T-cell (primary cell): ENCODE results near the gene ZKSCAN2. TPM values are rescaled to one million over a fixed set of nuclear protein-coding genes. Genes with fewer than 3 reads are reported as not detected.

Experiments used
- ATAC-seq, 4 experiments: fragments of 200-7000 bp in 3 of 4; fragments of 150-1000 bp in 1 of 4; cut with Tn5 transposase; replicated peaks in 1 of 4; 1 replicate in 3 of 4; 2 replicates in 1 of 4; pipeline ENCODE4 v1.10.0; 2021; ENCODE audit warnings: moderate library complexity in 3 of 4, mild to moderate bottlenecking in 2 of 4, moderate number of reproducible peaks in 1 of 4
- CTCF ChIA-PET, 2 donors: fragments of 300-600 bp; sonication (Branson Sonifier 250); formaldehyde crosslinking; loops; one replicate each; lab custom pipeline; 2022; ENCODE audit warnings: antibody characterized with exemption in 2 of 2; lab: Charles Lee
- POLR2A ChIA-PET, 2 donors: fragments of 300-600 bp; sonication (Branson Sonifier 250); formaldehyde crosslinking; loops; one replicate each; lab custom pipeline; 2022; ENCODE audit warnings: antibody characterized with exemption in 2 of 2; lab: Charles Lee
- DNase-seq, 35 experiments: peaks; one replicate each; pipeline versions ENCODE4 v3.0.0 to v3.0.0-alpha.2; 2013 to 2023
- H3K27ac ChIP-seq: one replicate; pipeline ENCODE4 v1.5.1; 2013; ENCODE audit warnings: low read length
- H3K27me3 ChIP-seq, 2 experiments: replicated peaks in 1 of 2; 1 replicate in 1 of 2; 2 replicates in 1 of 2; pipeline versions ENCODE4 v1.6.1 to v1.7.0; 2013; ENCODE audit warnings: low read length in 1 of 2, mixed read lengths in 1 of 2; ENCODE audit not compliant: control insufficient read depth in 2 of 2, insufficient read depth in 2 of 2; ENCODE audit errors: extremely low read depth in 1 of 2
- H3K36me3 ChIP-seq, 2 donors: 1 replicate in 1 of 2; 2 replicates in 1 of 2; pipeline versions ENCODE4 v1.6.1 to v1.7.0; 2013; ENCODE audit warnings: low read length in 1 of 2; ENCODE audit not compliant: control insufficient read depth in 2 of 2, insufficient read depth in 1 of 2; ENCODE audit errors: extremely low read depth in 1 of 2
- H3K4me1 ChIP-seq, 2 experiments: 1 replicate in 1 of 2; 2 replicates in 1 of 2; pipeline versions ENCODE4 v1.6.1 to v1.7.0; 2013; ENCODE audit warnings: low read length in 2 of 2, mixed read lengths in 1 of 2; ENCODE audit not compliant: insufficient read depth in 2 of 2, control insufficient read depth in 1 of 2; ENCODE audit errors: extremely low read depth in 1 of 2
- H3K4me3 ChIP-seq, 2 donors: 1 replicate in 1 of 2; 2 replicates in 1 of 2; pipeline versions ENCODE4 v1.5.1 to v1.7.0; 2013; ENCODE audit warnings: mild to moderate bottlenecking in 2 of 2, low read length in 1 of 2, moderate library complexity in 1 of 2; ENCODE audit not compliant: control insufficient read depth in 1 of 2; ENCODE audit errors: extremely low read depth in 1 of 2
- H3K9me3 ChIP-seq: 2 replicates; pipeline ENCODE4 v1.7.0; 2013
- H3K27ac Mint-ChIP-seq, 2 donors: one replicate each; pipeline ENCODE4 v1.8.0; 2020 to 2021; ENCODE audit warnings: mild to moderate bottlenecking in 2 of 2, mixed read lengths in 2 of 2
- H3K27me3 Mint-ChIP-seq, 2 donors: one replicate each; pipeline ENCODE4 v1.8.0; 2021 to 2022; ENCODE audit warnings: mixed read lengths in 2 of 2
- H3K36me3 Mint-ChIP-seq: one replicate; pipeline ENCODE4 v1.8.0; 2021; ENCODE audit warnings: mixed read lengths
- H3K4me1 Mint-ChIP-seq, 3 donors: one replicate each; pipeline ENCODE4 v1.8.0; 2020 to 2022; ENCODE audit warnings: mixed read lengths in 3 of 3, mild to moderate bottlenecking in 1 of 3
- H3K4me3 Mint-ChIP-seq, 3 donors: one replicate each; pipeline ENCODE4 v1.8.0; 2020 to 2022; ENCODE audit warnings: mild to moderate bottlenecking in 3 of 3, mixed read lengths in 3 of 3, moderate library complexity in 3 of 3
- H3K9me3 Mint-ChIP-seq, 3 donors: one replicate each; pipeline ENCODE4 v1.8.0; 2020 to 2022; ENCODE audit warnings: mixed read lengths in 3 of 3
- WGBS: methylation state at CpG from one replicate; pipeline ENCODE4 v1.1.5; 2013; ENCODE audit warnings: missing lambda C conversion rate; ENCODE audit not compliant: insufficient coverage; 5-methylcytosine and 5-hydroxymethylcytosine counted together
- total RNA-seq, 35 experiments: library from RNA in 6 of 35; stranded (reverse) in 6 of 35; fragments of 120-200 nt in 1 of 35; gene quantifications; one replicate each; pipeline versions ENCODE4 v1.2.1 to v1.2.4 and lab custom pipeline; 2013 to 2026

ZKSCAN2 gene
- total RNA-seq, 5 donors from 2014 or later (not counting 1 experiment from before 2014, with no cell fraction given) = 3.2 to 6.4 (median 4.7) TPM

DNA sequence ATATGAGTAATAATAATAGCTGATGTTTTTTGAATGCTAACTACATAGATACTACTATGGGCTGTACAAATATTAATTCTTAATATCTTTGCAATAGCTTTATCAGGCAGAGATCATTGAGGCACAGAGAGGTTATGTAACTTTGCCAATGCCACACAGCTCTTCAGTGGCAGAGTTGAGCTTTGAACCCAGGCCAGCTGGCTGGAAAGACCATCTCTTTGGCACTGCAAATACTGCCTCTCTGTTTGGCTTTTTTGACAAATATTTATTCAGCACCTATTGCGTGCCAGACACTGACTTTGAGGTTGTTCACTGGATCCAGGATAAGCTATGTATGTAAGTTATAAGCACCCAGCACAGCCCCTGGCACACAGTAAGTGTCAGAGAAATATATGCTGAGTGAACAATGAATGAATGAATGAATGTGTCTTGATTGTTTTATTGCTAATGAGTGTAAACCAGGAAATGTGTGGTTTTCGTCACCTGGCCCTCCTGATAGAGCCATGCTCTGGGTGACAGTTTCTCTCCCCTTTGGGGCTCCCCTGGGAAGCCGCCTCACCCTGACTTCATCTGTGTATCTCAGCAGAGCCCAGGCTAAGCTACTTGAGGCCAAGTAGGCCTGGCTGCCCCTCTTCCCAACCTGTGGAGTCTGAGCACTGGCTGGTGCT lies 38.4 kb downstream of the ZKSCAN2 start:
- no peak overlapping the region for H3K27ac Mint-ChIP-seq
- no peak overlapping the region for H3K27ac ChIP-seq
- no peak for ATAC-seq
- no peaks in the 10 kb centered on the region for H3K4me1 Mint-ChIP-seq
- no peaks in the 10 kb centered on the region for H3K9me3 ChIP-seq
- H3K27me3 ChIP-seq = peaks cover 0 to 9% of the 10 kb centered on the region in 2 experiments
- DNase-seq = no peak
- no peaks in the 10 kb centered on the region for H3K4me1 ChIP-seq
- CTCF ChIA-PET = no interaction called here
- H3K4me3 Mint-ChIP-seq = no peak overlapping the region
- 85% methylated on average over 2 of the region's 3 CpGs for WGBS
- H3K4me3 ChIP-seq = no peak overlapping the region
- H3K9me3 Mint-ChIP-seq = no peaks in the 10 kb centered on the region
- POLR2A ChIA-PET = no interaction called here
- peaks cover 0 to 7% of the 10 kb centered on the region in 2 donors for H3K27me3 Mint-ChIP-seq
- H3K36me3 ChIP-seq = no peaks in the 10 kb centered on the region
- H3K36me3 Mint-ChIP-seq = no peaks in the 10 kb centered on the region

DNA sequence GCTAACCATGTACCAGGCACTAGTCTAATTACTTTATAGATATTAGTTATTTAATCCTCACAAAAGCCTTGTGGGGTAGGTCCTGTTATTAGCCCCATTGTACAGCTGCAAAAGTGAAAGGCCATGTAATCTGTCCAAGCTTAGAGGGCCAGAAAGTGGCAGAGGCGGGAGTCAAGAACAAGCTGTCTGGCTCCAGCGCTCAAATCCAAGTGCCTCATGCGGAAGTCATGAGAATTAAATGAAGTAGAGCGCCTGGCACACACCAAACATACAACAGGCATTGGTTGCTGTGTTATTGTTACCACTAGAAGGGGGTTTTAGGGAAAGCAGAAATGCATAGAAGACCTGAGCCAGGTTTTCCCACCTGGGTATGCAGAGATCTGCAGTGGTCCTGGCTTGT lies 39.7 kb downstream of the ZKSCAN2 start:
- Histone ChIP-seq H3K27ac (no peak overlapping the region), H3K4me3 (no peak overlapping the region), H3K4me1 (no peaks in the 10 kb centered on the region), H3K9me3 (no peaks in the 10 kb centered on the region), H3K27me3 (peaks cover 0 to 9% of the 10 kb centered on the region in 2 experiments), H3K36me3 (no peaks in the 10 kb centered on the region)
- no peaks in the 10 kb centered on the region for H3K9me3 Mint-ChIP-seq
- no peaks in the 10 kb centered on the region for H3K36me3 Mint-ChIP-seq
- no peak overlapping the region for H3K4me3 Mint-ChIP-seq
- WGBS = no CpG with 5 or more reads among the region's 4 CpGs
- no peak overlapping the region for H3K27ac Mint-ChIP-seq
- H3K27me3 Mint-ChIP-seq = peaks cover 0 to 7% of the 10 kb centered on the region in 2 donors
- ATAC-seq (no peak), DNase-seq (no peak)
- H3K4me1 Mint-ChIP-seq = no peaks in the 10 kb centered on the region
- POLR2A ChIA-PET = no interaction called here
- CTCF ChIA-PET = interaction anchor here in 1 of 2 donors (0.6 to 1.1 kb wide), 2 partner anchors 9 to 631 kb away, joined by 3 read pairs; no protein-coding TSS in a partner anchor

GRCh38 chr16:25217112-25217511 lies 40.5 kb downstream of the ZKSCAN2 start:
- Histone ChIP-seq H3K4me3 (no peak overlapping the region), H3K27ac (no peak overlapping the region), H3K36me3 (no peaks in the 10 kb centered on the region), H3K9me3 (no peaks in the 10 kb centered on the region), H3K4me1 (no peaks in the 10 kb centered on the region), H3K27me3 (peaks cover 0 to 9% of the 10 kb centered on the region in 2 experiments)
- no peaks in the 10 kb centered on the region for H3K36me3 Mint-ChIP-seq
- DNase-seq (no peak), ATAC-seq (no peak)
- no peaks in the 10 kb centered on the region for H3K9me3 Mint-ChIP-seq
- ChIA-PET POLR2A (no interaction called here), CTCF (no interaction called here)
- H3K4me3 Mint-ChIP-seq = no peak overlapping the region
- H3K27me3 Mint-ChIP-seq = peaks cover 0 to 7% of the 10 kb centered on the region in 2 donors
- H3K27ac Mint-ChIP-seq = no peak overlapping the region
- no peaks in the 10 kb centered on the region for H3K4me1 Mint-ChIP-seq
- 92% methylated on average over 16 of the region's 17 CpGs for WGBS

- H3K9me3 ChIP-seq = no peaks in the 10 kb centered on the region
- POLR2A ChIA-PET = no interaction called here
- ATAC-seq = no peak
Measured at GRCh38 chr16:25213709-25214397, 43.8 kb downstream of the ZKSCAN2 start.

DNA sequence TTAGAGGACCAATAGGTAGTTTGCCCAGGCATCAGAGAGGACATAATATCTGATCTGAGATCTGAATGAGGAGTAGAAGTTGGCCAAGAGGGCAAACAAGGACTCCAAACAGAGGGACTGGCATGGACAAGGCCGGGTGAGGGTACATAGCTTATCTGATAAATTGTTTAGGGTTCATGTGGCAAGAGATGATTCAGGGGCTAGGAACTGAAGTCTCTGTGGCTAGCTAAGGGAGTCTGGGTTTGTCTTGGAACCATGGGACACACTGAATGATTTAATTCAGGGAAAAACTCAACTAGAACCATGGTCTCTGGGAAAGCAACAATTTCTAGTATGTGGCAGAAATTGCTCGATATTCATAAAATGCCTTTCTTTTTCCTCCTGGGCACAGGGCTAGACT lies 45.0 kb downstream of the ZKSCAN2 start:
- H3K9me3 Mint-ChIP-seq = no peaks in the 10 kb centered on the region
- WGBS = 100% methylated on average over 1 of the region's 2 CpGs
- POLR2A ChIA-PET = no interaction called here

More at GRCh38 chr16:25213709-25214397, 43.8 kb downstream of the ZKSCAN2 start:
- H3K4me3 Mint-ChIP-seq = no peak overlapping the region
- Histone ChIP-seq H3K36me3 (no peaks in the 10 kb centered on the region), H3K27ac (no peak overlapping the region), H3K4me1 (no peaks in the 10 kb centered on the region), H3K4me3 (no peak overlapping the region), H3K27me3 (peaks cover 0 to 9% of the 10 kb centered on the region in 2 experiments)
- H3K9me3 Mint-ChIP-seq = no peaks in the 10 kb centered on the region
- no peaks in the 10 kb centered on the region for H3K36me3 Mint-ChIP-seq
- no peak for DNase-seq
- no peaks in the 10 kb centered on the region for H3K4me1 Mint-ChIP-seq
- CTCF ChIA-PET = interaction anchor here in 1 of 2 donors (1.6 kb wide), 1 partner anchor 20 kb away, joined by 4 read pairs; no protein-coding TSS in a partner anchor
- no peak overlapping the region for H3K27ac Mint-ChIP-seq
- peaks cover 0 to 7% of the 10 kb centered on the region in 2 donors for H3K27me3 Mint-ChIP-seq
- 100% methylated on average over 1 of the region's 6 CpGs for WGBS

GRCh38 chr16:25210758-25211157 lies 46.9 kb downstream of the ZKSCAN2 start:
- H3K36me3 Mint-ChIP-seq = no peaks in the 10 kb centered on the region
- 0% methylated on average over 1 of the region's 4 CpGs for WGBS
- H3K4me3 Mint-ChIP-seq = no peak overlapping the region
- no peaks in the 10 kb centered on the region for H3K9me3 ChIP-seq
- H3K36me3 ChIP-seq = no peaks in the 10 kb centered on the region
- no peaks in the 10 kb centered on the region for H3K27me3 Mint-ChIP-seq
- no peaks in the 10 kb centered on the region for H3K4me1 ChIP-seq
- no peaks in the 10 kb centered on the region for H3K27me3 ChIP-seq
- H3K27ac Mint-ChIP-seq = no peak overlapping the region
- no peaks in the 10 kb centered on the region for H3K9me3 Mint-ChIP-seq
- DNase-seq = no peak
- no peak overlapping the region for H3K4me3 ChIP-seq
- no peak for ATAC-seq
- H3K4me1 Mint-ChIP-seq = no peaks in the 10 kb centered on the region
- ChIA-PET CTCF (interaction anchor here in 1 of 2 donors (1.0 kb wide), 1 partner anchor 15 kb away, joined by 5 read pairs; no protein-coding TSS in a partner anchor), POLR2A (no interaction called here)
- no peak overlapping the region for H3K27ac ChIP-seq

More for the DNA sequence above, 45.0 kb downstream of the ZKSCAN2 start:
- Mint-ChIP-seq H3K27ac (no peak overlapping the region), H3K36me3 (no peaks in the 10 kb centered on the region), H3K4me1 (no peaks in the 10 kb centered on the region), H3K4me3 (no peak overlapping the region), H3K27me3 (no peaks in the 10 kb centered on the region)
- Histone ChIP-seq H3K36me3 (no peaks in the 10 kb centered on the region), H3K4me3 (no peak overlapping the region), H3K27me3 (peaks cover 0 to 7% of the 10 kb centered on the region in 2 experiments), H3K9me3 (no peaks in the 10 kb centered on the region), H3K4me1 (no peaks in the 10 kb centered on the region), H3K27ac (no peak overlapping the region)
- CTCF ChIA-PET = no interaction called here
- ATAC-seq (no peak), DNase-seq (no peak)
